ENCODE data around the gene BPIFA3. TPM values are rescaled to one million over a fixed set of nuclear protein-coding genes. Genes with fewer than 3 reads are reported as not detected.
"Not testable (repeated sequence)": the region's sequence is repeated elsewhere in the genome, so short reads cannot be mapped to it uniquely, and the experiment has no call there.

The BPIFA3 gene
- not detected for total RNA-seq

DNA sequence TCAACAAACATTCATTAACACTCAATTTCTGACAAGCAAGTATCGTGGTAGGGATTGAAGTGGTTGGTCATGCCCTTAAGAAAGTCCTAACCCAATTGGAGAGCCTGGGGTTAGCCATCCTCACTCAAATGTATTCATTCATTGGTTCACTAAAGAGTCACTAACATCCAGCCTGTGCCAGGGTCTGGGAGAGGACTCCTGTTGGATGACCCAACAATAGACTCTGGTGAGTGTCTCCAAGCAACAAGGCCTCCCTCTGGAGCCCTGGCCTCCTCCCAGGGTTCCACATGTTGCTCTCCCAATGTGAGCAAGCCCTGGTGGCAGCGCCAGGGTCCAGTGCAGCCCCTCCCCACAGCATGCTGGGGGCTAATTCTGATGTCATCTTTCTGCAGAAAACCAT, at the start of gene BPIFA3:
Gene BPIFA3, plus strand, starts transcription at position 301 of the 400 bp plus-strand sequence. CDS start 185 bp downstream, outside the sequence.
- H3K4me1 ChIP-seq (ENCODE audit: insufficient read depth, low read length), result no peaks in the 10 kb centered on the region
- no peak within 1 kb of the TSS for H3K4me3 ChIP-seq (ENCODE audit: low read length)
- peaks cover 3% of the 10 kb centered on the region for H3K27me3 ChIP-seq (ENCODE audit: insufficient read depth, low read length)
- H3K9me3 ChIP-seq (ENCODE audit: low read depth, low read length), result no peaks in the 10 kb centered on the region

DNA sequence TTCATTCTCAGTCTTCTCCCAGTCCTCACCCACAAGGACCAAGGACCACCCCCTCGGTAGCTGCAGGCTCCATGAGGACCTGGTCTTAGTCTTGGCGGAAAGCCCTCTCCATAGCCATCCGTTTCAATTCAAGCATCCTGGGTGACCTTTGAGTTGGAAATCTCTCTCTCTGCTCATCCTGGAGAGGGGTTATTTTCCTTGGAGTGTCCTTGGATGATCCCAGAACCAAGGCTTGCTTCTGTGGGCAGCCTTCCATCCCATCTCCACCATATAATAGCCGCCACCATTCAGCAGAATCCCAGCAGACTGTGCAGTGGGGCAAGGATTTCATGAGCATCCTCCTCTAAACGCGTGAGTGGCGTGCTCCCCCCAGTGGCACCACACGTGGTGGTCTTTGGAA, 49.3 kb upstream of the BPIFA3 start, which contains the start of gene BPIFA2:
Gene BPIFA2, plus strand, starts transcription at position 301 of the 400 bp plus-strand sequence. CDS start 987 bp downstream, outside the sequence.
- Histone ChIP-seq H3K4me1 (ENCODE audit: insufficient read depth, low read length) (no peaks in the 10 kb centered on the region), H3K4me3 (ENCODE audit: low read length) (no peak within 1 kb of the TSS), H3K9me3 (ENCODE audit: low read depth, low read length) (peaks cover 8% of the 10 kb centered on the region)

DNA sequence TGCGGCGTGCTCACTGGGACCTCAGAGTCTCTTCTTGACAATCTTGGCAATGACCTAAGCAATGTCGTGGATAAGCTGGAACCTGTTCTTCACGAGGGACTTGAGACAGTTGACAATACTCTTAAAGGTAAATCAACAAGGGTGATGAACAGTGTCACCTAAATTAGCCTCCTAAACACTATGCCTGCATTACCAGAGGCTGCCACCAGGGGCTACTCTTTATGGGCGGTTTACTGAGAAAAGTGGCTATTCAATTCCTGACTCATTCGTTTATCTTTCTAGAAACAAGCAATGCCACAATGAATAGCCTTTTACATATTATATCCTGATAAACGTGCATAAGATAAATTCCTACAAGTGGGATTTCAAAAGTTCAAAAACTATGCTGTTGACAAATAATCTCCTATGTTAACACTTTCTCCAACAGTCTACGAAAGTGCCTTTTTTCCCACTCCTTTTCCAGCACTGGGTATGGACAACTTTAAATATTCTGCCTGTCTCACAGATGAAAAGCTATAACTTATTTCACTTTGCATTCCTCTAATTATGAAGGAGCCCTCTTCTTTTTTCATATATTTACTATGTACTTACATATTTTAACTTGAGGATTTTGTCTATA, 47.9 kb upstream of the BPIFA3 start:
- H3K27me3 ChIP-seq (ENCODE audit: insufficient read depth, low read length), result no peaks in the 10 kb centered on the region
- H3K9me3 ChIP-seq (ENCODE audit: low read depth, low read length), result peaks cover 8% of the 10 kb centered on the region

More for the DNA sequence above, 49.3 kb upstream of the BPIFA3 start, which contains the start of gene BPIFA2:
- no peaks in the 10 kb centered on the region for H3K27me3 ChIP-seq (ENCODE audit: insufficient read depth, low read length)

DNA sequence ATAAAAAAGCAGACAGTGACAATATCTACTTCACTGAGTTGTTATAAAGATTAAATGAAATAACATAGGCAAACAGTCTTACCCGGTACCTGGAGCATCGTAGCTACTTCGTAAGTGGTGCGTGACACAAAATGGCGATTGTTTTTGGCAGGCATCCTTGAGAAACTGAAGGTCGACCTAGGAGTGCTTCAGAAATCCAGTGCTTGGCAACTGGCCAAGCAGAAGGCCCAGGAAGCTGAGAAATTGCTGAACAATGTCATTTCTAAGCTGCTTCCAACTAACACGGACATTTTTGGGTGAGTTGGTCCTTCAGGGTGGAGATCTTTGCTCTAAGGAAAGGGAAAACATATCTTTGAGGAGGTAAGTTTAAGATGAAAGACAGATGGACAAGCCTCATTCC, 44.4 kb upstream of the BPIFA3 start:
- Histone ChIP-seq H3K4me3 (ENCODE audit: low read length) (no peak overlapping the region), H3K4me1 (ENCODE audit: insufficient read depth, low read length) (no peaks in the 10 kb centered on the region), H3K9me3 (ENCODE audit: low read depth, low read length) (peaks cover 8% of the 10 kb centered on the region), H3K27me3 (ENCODE audit: insufficient read depth, low read length) (no peaks in the 10 kb centered on the region)

More for the DNA sequence above, 47.9 kb upstream of the BPIFA3 start:
- Histone ChIP-seq H3K4me1 (ENCODE audit: insufficient read depth, low read length) (no peaks in the 10 kb centered on the region), H3K4me3 (ENCODE audit: low read length) (no peak overlapping the region)

DNA sequence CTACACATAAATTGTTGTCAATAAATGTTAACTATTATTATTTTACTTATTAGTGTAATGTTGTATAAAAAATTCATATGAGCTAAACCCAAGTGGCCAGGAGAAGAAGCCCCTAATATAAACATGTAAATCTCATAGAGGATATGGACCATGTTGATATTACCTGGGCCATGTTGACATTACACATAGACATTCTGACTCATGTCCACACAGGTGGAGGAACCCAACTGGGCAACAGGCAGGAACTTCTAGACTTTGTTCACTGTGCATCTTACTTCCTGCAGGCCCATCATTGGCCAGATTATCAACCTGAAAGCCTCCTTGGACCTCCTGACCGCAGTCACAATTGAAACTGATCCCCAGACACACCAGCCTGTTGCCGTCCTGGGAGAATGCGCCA, 42.0 kb upstream of the BPIFA3 start:
- H3K4me1 ChIP-seq (ENCODE audit: insufficient read depth, low read length), result no peaks in the 10 kb centered on the region
- H3K4me3 ChIP-seq (ENCODE audit: low read length), result no peak overlapping the region
- H3K9me3 ChIP-seq (ENCODE audit: low read depth, low read length), result no peaks in the 10 kb centered on the region
- no peaks in the 10 kb centered on the region for H3K27me3 ChIP-seq (ENCODE audit: insufficient read depth, low read length)

DNA sequence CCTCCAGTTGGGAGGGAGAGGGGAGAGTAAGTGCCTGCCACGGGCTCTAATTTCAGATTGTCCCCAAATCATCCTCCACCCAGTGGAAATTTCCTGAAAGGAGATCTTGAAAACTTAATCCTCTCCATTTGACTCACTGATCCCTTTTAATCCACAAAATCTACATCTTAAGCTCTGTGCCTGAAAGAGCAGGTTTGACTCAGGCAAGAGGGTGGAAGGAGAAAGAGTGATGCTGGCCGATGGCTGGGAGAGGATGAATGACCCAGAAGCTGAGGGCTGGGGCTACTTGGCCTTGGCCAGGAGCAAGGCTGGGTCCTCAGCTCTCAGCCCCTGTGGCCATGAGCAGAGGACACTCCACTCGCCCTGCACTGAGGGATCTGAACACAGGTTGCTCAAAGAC, 41.1 kb upstream of the BPIFA3 start:
- Histone ChIP-seq H3K27me3 (ENCODE audit: insufficient read depth, low read length) (no peaks in the 10 kb centered on the region), H3K4me3 (ENCODE audit: low read length) (no peak overlapping the region), H3K4me1 (ENCODE audit: insufficient read depth, low read length) (no peaks in the 10 kb centered on the region), H3K9me3 (ENCODE audit: low read depth, low read length) (no peaks in the 10 kb centered on the region)

DNA sequence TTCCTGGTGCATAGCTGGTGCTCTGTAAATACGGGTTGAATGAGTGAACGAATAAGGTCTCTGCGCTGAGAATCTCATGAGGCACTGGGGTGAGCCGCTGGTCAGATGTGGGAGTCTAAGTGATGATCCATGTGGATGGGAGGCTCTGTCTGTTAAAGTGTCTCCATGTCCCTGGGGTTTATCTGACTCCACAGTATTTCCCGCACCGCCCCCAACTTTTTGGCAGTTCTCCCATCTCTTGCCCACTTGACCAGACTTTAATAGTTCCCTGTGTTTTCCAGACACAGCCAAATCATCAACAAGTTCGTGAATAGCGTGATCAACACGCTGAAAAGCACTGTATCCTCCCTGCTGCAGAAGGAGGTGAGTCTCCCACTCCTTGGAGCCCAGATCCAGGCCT, 39.3 kb upstream of the BPIFA3 start:
- Histone ChIP-seq H3K4me1 (ENCODE audit: insufficient read depth, low read length) (no peaks in the 10 kb centered on the region), H3K27me3 (ENCODE audit: insufficient read depth, low read length) (no peaks in the 10 kb centered on the region), H3K9me3 (ENCODE audit: low read depth, low read length) (no peaks in the 10 kb centered on the region), H3K4me3 (ENCODE audit: low read length) (no peak overlapping the region)

DNA sequence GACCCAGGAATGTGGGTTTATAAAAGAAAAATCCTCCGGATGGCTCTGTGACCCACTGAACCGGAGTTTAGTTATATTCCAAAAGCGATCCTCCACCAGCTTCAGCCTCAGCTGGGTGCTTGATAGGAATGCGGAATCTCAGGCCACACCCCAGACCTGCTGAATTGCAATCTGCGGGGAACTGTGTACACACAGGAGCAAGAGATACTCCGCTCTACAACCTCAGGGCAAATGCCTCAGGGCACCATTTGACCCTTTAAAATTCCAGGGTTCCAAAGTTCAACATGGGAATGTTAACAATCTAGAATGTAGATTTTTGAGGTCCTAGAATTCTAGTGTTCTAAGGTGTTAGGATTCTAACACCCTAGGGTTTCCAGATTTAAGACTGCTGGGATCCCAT, 38.4 kb upstream of the BPIFA3 start:
- no peaks in the 10 kb centered on the region for H3K4me1 ChIP-seq (ENCODE audit: insufficient read depth, low read length)
- no peak overlapping the region for H3K4me3 ChIP-seq (ENCODE audit: low read length)
- no peaks in the 10 kb centered on the region for H3K27me3 ChIP-seq (ENCODE audit: insufficient read depth, low read length)
- H3K9me3 ChIP-seq (ENCODE audit: low read depth, low read length), result no peaks in the 10 kb centered on the region

DNA sequence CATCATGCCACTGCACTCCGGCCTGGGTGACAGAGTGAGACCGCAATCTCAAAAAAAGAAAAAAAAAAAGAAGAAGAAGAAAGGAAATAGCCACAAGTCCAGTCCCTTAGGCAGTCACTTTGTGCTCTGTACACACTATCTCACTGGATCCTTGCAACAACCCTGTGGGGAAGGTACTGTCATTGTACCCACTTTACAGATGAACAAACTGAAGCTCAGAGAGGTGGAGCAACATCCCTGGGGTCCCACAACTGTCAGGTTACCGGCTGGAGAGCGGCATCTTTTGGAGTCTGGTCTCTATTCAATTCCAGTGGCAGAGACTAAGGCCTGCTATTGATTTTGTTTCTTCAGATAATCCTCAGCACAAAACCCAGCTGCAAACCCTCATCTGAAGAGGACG, 37.0 kb upstream of the BPIFA3 start:
- Histone ChIP-seq H3K27me3 (ENCODE audit: insufficient read depth, low read length) (no peaks in the 10 kb centered on the region), H3K4me3 (ENCODE audit: low read length) (no peak overlapping the region), H3K9me3 (ENCODE audit: low read depth, low read length) (no peaks in the 10 kb centered on the region), H3K4me1 (ENCODE audit: insufficient read depth, low read length) (no peaks in the 10 kb centered on the region)

DNA sequence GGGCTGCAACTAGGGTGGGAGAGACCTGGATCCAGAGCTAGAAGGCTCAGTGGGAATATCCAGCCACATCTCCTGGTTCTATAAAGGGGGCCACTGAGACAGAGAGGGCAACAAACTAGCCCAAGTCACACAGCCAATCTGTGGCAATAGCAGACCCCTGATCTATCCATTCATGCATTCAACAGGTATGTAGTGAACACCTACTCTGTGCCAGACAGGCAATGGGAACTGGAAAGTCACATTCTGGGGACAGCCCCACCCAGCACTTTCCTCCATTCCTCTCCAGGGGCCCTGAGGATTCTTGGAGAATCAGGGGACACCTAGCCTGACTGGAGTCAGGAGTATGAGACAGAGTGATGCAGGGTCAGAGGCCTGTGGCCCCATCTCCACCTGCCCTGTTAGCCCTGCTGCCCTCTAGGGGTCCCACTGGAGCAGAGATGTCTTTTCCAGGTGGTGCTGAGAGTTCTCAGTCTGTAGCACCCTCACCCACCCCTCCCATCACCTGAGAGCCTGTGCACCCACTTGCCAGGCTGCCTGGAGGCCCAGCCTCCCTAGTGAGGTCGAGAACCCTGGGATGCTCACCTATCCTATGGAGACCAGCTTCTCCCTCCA, 35.6 kb upstream of the BPIFA3 start:
- no peaks in the 10 kb centered on the region for H3K27me3 ChIP-seq (ENCODE audit: insufficient read depth, low read length)
- no peaks in the 10 kb centered on the region for H3K4me1 ChIP-seq (ENCODE audit: insufficient read depth, low read length)
- H3K4me3 ChIP-seq (ENCODE audit: low read length), result no peak overlapping the region
- H3K9me3 ChIP-seq (ENCODE audit: low read depth, low read length), result no peaks in the 10 kb centered on the region

DNA sequence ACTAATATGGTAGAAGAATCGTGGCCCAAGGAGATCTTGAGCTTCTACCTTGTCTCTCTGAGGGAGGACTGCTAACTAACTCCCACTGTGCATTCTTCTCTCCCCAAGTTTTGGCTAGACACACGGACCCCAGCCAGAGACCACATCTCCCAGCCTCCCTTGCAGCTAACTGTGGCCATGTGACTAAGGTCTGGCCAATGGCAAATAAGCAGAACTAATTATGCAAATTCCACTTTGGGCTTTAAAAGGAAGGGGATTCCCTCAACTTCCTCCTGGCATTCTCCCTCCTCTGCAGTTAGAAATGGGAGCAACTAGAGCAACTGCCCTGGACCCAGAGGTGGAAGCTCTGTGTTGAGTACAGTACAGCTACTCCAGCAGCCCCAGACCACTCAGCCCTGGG, 33.8 kb upstream of the BPIFA3 start:
- no peaks in the 10 kb centered on the region for H3K9me3 ChIP-seq (ENCODE audit: low read depth, low read length)
- H3K4me1 ChIP-seq (ENCODE audit: insufficient read depth, low read length), result no peaks in the 10 kb centered on the region
- no peaks in the 10 kb centered on the region for H3K27me3 ChIP-seq (ENCODE audit: insufficient read depth, low read length)
- no peak overlapping the region for H3K4me3 ChIP-seq (ENCODE audit: low read length)

DNA sequence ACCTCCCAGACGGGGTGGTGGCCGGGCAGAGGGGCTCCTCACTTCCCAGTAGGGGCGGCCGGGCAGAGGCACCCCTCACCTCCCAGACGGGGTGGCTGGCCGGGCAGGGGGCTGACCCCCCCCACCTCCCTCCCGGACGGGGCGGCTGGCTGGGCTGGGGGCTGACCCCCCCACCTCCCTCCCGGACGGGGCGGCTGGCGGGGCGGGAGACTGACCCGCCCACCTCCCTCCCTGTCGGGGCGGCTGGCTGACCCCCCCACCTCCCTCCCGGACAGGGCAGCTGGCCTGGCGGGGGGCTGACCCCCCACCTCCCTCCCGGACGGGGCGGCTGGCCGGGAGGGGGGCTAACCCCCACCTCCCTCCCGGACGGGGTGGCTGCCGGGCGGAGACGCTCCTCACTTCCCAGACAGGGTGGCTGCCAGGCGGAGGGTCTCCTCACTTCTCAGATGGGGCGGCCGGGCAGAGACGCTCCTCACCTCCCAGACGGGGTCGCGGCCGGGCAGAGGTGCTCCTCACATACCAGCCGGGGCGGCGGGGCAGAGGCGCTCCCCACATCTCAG, 32.0 kb upstream of the BPIFA3 start:
- H3K4me1 ChIP-seq (ENCODE audit: insufficient read depth, low read length); H3K9me3 ChIP-seq (ENCODE audit: low read depth, low read length); H3K27me3 ChIP-seq (ENCODE audit: insufficient read depth, low read length); H3K4me3 ChIP-seq (ENCODE audit: low read length): not testable (repeated sequence)

DNA sequence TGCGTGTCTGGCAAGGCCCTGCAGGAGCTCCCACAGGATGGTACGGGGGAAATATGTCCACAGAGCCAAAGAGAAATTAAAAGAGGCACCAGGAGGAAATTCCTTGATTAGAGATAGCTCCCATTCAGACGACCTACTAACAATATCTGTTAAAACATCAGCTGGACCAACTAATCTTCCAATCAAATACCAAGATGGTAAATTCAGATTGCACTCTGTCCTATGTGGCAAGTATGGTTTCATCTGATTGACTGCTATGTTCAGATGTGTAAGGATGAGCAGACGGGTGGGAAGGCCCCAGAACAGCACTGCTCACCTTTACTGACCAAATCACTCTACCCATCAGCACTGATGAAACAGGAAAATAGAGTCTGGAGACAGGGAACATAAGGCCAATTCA, 29.7 kb upstream of the BPIFA3 start:
- Histone ChIP-seq H3K27me3 (ENCODE audit: insufficient read depth, low read length) (no peaks in the 10 kb centered on the region), H3K4me1 (ENCODE audit: insufficient read depth, low read length) (no peaks in the 10 kb centered on the region), H3K4me3 (ENCODE audit: low read length) (no peak overlapping the region), H3K9me3 (ENCODE audit: low read depth, low read length) (no peaks in the 10 kb centered on the region)

DNA sequence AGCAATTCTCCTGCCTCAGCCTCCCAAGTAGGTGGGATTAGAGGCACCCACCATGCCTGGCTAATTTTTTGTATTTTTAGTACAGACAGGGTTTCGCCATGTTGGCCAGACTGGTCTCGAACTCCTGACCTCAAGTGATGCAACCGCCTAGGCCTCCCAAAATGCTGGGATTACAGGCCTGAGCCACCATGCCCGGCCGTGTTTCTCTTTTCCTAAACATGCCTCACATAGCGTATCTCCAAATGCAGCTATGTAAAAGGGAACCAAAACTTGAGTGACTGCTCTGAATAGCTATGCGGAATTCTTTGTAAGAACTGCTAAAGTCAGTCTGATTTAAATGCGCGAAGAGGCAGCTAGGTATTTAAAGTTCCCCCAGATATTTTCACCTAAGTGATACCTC, 28.7 kb upstream of the BPIFA3 start:
- Histone ChIP-seq H3K4me3 (ENCODE audit: low read length) (no peak overlapping the region), H3K27me3 (ENCODE audit: insufficient read depth, low read length) (no peaks in the 10 kb centered on the region), H3K9me3 (ENCODE audit: low read depth, low read length) (no peaks in the 10 kb centered on the region), H3K4me1 (ENCODE audit: insufficient read depth, low read length) (no peaks in the 10 kb centered on the region)

DNA sequence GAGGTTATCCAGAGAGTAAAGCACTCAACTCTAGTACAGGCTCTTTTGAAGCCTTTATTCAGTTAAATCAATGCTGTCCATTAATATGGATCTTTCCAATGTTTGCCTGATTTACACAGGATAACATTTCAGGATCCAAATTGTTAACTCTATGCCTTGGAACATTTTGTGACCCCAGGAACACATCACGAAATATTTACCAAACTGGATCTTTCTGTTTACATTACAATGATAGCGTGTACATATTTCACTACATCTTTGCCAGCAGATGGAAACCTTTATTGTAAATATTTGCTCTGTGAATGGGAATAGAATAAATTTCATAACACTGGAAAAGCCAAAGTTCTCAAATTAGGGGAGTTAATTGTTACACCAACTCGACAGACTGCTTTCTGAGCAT, 25.7 kb upstream of the BPIFA3 start:
- no peaks in the 10 kb centered on the region for H3K9me3 ChIP-seq (ENCODE audit: low read depth, low read length)
- no peaks in the 10 kb centered on the region for H3K27me3 ChIP-seq (ENCODE audit: insufficient read depth, low read length)
- no peaks in the 10 kb centered on the region for H3K4me1 ChIP-seq (ENCODE audit: insufficient read depth, low read length)
- H3K4me3 ChIP-seq (ENCODE audit: low read length), result no peak overlapping the region

DNA sequence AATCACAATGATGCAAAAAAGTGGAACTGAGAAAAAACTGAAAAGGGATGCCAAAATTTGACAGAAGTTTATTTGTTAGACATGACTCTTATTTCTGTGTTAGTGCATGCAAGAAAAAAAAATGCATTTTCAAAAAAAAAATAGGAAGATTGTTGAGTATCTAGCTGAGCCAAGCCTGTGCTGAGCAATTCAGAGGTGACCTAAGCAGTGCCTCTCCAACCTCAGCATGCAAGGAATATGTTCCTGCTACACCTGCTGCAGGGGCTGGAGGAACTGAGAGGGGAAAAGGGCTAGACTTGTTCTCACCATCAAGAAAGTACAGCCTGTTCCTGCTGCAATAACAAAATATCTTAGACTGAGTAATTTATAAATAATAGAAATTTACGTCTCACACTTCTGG, 25.2 kb upstream of the BPIFA3 start:
- no peaks in the 10 kb centered on the region for H3K9me3 ChIP-seq (ENCODE audit: low read depth, low read length)
- H3K4me1 ChIP-seq (ENCODE audit: insufficient read depth, low read length), result no peaks in the 10 kb centered on the region
- no peaks in the 10 kb centered on the region for H3K27me3 ChIP-seq (ENCODE audit: insufficient read depth, low read length)
- H3K4me3 ChIP-seq (ENCODE audit: low read length), result no peak overlapping the region

Measured in mononuclear cell (primary cell).